MM.1S (cell line): ENCODE data around the gene KRT35.

ENCODE experiments used
- CTCF ChIP-seq: fragments of 300-600 bp; sonication (generic); IDR thresholded peaks from 2 replicates; pipeline ENCODE4 v1.5.1; 2016; ENCODE audit warnings: antibody characterized with exemption, low read length, mixed read lengths
- EZH2 ChIP-seq: fragments of 300-600 bp; sonication (generic); optimal IDR thresholded peaks from 2 replicates; pipeline ENCODE3; 2017; ENCODE audit warnings: low read depth, mild to moderate bottlenecking, antibody characterized with exemption, low read length, mixed read lengths
- EZH2phosphoT487 ChIP-seq: fragments of 300-600 bp; sonication (generic); IDR thresholded peaks from 2 replicates; pipeline ENCODE4 v1.6.1; 2018; ENCODE audit warnings: antibody characterized with exemption, low read length

- TF ChIP-seq EZH2 (no peak), CTCF (no peak), EZH2phosphoT487 (no peak)
Observed at GRCh38 chr17:41527063-41528023, 46.4 kb upstream of the KRT35 start.
